Islet of Langerhans (tissue), 1 donor: Measurements from ENCODE around the gene ADISSP.

ENCODE experiments used
- FAIRE-seq: peaks from one replicate; lab custom pipeline; 2011; peaks lifted over from hg19 to GRCh38; lab: Jason Lieb, UNC

The ADISSP gene

DNA sequence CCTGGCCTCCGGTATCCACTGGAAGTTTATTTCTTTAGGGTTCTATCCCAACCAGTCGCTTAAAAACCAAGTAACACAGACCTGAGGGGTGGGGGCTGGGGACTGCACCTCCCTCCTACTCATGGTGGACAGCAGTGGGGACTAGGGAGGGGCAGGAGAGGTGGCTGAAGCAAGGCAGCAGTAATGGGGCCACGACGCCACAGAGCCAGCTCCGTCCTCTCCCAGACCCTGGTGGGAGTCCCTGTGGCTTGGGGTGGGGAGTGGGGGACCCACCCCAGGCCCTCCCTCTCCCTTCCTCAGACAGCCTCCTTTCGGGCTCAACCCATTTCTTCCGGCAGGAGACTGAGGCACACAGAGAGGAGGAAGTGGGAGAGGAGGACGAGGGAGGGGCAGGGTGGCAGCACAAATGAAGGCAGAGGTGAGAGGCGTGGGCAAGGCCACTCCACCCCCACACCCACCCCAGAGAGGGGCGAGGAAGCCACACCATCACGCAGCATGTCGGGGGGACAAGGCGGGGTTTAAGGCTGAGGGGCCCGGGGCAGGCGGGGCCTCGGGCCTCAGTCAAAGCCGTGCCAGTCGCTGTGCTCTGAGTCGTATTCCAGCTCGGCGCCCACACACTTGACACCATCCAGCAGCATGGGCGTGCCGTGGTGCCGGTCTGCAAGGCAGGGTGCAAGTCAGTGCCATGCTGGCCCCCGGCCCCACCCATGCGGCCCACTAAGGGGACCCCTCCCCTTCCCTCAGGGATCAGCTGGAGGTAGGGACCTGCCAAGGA, 13.9 kb downstream of the ADISSP start:
- FAIRE-seq: no peak

DNA sequence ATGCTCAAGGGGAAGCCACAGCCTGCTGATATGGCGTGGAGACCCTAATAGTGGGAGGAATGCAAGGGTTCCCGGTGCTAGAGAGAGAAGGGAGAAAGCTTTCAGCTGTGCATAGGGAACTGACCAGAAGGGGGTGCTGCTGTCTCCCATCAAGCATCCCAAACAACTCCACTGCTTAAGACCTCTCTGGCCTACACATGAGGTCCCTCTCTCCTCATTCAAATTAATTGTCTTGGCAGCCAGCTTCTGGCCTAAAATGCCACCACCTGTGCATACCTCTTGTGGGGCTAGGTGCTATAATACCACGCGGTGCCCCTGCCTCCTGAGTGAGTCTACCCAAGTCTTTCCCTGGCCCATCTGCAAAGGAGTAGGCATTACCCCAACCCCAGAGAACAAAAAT, 14.5 kb downstream of the ADISSP start:
- no peak for FAIRE-seq

DNA sequence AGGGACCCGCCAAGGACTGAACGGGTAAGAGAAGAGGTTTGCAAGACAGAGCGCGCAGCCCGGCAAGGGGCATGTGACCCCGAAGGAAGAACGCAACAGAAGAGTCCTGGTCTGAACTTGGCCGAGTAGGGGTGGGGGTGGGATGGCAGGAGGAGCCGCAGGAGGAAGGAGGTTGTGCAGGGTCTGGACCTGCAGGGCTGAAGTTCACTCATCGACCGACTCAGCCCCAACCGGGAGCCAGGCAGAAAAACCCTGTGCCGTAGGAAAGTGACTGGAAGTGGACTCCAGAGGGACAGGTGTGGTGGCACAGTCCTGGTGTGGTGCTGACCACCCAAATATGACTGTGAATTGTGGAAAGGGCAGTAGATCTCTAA, 15.2 kb downstream of the ADISSP start:
- no peak for FAIRE-seq

DNA sequence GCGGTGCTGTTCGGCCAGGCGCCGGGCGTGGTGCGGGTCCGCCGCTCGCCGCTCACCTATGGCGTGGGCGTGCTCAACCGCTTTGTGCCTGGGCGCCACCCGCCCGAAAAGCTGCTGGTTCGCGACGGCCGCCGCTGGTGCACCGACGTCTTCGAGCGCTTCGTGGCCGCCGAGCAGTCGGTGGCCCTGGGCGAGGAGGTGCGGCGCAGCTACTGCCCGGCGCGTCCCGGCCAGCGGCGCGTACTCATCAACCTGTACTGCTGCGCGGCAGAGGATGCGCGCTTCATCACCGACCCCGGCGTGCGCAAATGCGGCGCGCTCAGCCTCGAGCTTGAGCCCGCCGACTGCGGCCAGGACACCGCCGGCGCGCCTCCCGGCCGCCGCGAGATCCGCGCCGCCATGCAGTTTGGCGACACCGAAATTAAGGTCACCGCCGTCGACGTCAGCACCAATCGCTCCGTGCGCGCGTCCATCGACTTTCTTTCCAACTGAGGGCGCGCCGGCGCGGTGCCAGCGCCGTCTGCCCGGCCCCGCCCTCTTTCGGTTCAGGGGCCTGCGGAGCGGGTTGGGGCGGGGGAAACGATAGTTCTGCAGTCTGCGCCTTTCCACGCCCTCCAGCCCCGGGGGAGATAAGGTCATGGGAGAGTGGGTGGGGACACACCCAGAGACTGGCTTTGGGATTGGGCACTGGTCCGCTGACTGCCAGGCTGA, 15.7 kb downstream of the ADISSP start:
- FAIRE-seq: no peak

DNA sequence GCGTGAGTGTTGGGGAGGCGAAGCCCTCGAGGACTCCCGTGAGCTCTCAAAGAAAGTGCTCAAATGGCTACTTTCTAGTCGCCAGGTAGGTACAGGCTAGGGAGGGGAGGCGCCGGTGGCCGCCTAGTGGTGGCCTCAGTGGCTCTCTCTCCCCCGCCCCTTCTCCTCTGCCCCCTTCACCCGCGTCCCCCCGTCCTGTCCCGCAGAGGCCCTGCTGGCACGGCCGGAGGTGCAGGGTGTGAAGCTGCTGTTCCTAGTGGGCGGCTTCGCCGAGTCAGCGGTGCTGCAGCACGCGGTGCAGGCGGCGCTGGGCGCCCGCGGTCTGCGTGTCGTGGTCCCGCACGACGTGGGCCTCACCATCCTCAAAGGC, 16.3 kb downstream of the ADISSP start:
- FAIRE-seq: no peak

DNA sequence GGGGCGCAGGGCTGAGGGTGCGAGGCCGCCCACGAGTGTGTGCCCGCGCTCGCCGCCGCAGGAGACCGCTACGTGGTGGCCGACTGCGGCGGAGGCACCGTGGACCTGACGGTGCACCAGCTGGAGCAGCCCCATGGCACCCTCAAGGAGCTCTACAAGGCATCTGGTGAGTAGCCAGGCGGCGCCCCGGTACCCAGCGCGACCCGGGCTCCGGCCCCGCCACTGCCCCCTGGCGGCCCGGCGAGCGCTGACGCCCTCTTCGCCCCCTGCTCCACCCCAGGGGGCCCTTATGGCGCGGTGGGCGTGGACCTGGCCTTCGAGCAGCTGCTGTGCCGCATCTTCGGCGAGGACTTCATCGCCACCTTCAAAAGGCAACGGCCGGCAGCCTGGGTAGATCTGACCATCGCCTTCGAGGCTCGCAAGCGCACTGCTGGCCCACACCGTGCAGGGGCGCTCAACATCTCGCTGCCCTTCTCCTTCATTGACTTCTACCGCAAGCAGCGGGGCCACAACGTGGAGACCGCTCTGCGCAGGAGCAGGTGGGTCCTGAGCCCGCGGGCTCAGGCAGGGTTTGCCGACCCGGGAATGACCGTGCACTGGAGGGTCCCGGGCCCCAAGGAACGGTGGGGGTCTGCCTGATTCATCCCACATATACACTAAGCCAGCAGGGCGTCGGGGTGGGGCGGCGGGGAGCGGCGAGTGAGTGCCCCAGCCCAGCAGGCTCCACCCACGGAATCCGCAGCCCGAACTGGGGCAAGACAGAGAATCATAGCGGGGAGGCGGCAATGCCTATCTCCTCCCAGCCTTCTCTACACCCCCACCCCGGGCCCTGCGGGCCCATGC, 17.6 kb downstream of the ADISSP start:
- FAIRE-seq: no peak

DNA sequence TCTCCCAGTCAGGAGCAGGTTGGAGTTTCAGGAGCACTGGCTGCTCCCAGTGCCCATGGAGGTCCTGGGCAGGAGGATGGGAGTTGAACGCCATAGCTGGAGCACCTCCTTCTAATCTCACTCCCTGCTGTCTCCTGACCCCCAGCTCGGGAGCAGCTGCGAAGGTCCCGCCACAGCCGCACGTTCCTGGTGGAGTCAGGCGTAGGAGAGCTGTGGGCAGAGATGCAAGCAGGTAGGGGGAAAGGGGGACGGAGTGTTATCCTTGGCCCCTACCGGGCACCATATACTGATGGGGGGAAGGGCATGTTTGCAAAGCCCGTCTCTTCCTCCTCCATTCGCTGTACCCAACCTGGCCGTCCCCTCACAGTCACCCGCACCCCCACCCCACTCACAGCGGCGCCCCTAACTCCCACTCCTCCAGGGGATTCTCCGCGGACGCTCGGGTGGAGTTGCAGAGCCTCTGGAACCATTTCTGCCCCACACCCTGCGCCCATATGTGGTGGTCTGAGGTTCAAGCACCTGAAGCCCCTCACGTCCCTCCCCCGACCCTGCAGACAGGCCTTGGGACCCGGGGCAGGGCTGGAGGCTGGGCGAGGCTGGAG, 18.4 kb downstream of the ADISSP start:
- no peak for FAIRE-seq

DNA sequence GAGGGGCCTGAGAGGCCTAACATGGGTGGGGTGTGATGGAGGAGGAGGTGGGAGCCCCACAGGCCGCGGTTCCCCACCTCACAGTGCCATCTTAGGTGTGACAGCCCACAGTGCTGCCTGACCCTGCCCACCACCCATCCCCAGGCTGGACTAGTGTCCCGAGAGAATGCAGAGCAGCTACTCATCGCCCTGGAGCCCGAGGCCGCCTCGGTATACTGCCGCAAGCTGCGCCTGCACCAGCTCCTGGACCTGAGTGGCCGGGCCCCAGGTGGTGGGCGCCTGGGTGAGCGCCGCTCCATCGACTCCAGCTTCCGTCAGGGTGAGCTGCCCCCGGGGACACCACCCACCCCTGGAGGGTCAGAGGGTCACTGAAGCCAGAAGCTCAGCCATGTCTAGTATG, 19.5 kb downstream of the ADISSP start:
- FAIRE-seq: no peak

DNA sequence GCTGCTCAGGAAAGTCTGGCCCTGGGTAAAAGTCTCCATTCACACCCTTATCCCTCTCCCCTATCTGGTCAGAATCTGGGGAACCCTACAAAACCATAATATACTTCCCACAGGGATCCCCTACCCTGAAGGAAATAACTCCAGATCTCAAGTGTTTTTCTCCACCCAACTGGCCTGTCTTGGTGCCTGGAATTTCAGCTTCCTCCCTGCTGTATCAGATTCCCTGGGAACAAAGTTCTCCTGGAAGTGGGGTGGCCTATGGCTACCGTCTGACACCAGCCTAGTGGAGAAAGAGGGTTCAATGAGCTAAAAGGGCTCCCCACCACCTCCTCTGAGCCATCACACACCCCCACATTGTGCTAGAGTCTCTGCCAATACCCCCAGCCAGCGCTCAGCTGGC, 20.1 kb downstream of the ADISSP start:
- no peak for FAIRE-seq

DNA sequence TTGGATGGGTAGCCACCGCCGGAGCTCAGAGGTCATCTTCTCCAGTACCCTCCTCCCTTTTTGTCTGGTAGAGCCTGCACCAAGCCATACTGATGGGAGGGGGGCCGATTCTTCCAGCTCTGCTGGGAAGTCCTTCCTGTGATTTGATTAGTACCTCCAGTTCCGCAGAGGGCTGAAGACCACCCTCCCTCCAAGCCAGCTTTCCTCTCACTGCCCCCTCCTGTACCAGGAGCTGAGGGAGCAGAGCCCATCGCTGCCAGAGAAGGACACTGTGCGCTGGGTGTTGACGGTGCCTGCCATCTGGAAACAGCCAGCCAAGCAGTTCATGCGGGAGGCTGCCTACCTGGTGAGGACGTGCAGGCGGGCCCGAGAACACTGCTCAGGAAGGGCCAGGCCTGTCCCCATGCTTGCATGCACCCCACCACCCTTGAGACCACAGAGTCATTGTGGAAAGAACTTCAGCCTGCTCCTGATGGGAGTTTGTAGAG, 21.8 kb downstream of the ADISSP start:
- no peak for FAIRE-seq

DNA sequence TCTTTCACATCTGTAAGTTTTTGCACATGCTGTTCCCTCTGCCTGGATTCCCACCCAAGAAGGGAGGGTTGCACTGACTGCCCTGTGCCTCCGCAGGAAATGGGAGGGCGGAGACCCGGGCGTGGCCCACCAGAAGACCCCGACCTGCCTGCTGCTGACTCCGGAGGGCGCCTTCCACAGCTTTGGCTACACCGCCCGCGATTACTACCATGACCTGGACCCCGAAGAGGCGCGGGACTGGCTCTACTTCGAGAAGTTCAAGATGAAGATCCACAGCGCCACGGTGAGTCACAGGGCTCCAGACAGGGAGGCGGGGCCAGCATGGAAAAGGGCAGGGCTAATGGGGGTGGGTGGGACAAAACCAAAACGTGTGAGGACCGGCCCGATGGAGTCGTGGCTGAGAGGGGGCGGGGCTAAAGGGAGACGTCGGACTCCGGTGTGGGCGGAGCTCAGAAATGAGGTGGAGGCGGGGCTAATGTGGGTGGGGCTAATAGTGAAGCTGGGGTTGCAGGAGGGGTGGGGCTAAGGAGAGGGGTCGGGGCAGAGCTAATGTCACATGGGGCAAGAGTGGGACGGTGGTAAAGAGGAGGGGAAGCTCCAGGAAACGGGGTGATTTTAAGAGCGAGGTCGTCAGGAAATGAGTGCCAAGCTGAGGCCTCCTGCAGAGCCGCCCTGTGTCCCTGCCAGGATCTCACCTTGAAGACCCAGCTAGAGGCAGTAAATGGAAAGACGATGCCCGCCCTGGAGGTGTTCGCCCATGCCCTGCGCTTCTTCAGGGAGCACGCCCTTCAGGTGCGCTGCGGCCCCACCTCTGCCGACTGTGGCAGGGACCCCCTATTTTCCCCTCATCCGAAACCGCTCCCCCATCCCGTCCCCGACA, 22.5 kb downstream of the ADISSP start:
- FAIRE-seq: no peak

DNA sequence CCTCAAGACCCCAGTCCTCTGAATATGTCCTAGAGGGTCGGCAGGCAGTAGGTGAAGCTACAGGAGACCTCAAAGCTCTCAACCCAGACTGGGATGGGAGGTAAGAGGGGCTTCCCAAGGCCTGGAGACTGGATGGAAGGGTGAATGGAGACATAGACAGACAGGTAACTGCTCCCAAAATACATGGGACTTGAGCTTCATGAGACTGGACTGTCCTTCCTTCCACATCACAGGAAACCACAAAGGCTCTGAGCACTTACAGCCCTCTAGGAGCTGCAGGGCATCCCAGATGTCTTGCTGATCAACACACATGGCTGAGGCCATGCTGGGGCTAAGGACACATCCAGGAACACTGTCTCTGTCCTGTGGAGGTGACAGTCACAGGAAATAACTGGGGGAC, 23.5 kb downstream of the ADISSP start:
- no peak for FAIRE-seq

DNA sequence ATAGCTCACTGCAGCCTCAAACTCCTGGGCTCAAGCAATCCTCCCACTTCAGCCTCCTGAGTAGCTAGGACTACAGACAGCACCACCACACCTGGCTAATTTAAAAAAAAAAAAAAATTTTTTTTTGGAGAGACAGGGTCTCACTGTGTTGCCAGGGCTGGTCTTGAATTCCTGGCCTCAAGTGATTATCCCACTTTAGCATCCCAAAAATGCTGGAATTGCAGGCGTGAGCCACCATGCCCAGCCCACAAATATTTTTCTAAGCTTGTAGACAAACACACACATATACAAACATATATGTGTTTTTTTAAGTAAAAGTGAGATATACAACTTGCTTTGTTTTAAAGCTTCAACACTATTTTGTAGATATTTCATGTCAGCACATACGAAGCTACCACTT, 24.3 kb downstream of the ADISSP start:
- FAIRE-seq: no peak

DNA sequence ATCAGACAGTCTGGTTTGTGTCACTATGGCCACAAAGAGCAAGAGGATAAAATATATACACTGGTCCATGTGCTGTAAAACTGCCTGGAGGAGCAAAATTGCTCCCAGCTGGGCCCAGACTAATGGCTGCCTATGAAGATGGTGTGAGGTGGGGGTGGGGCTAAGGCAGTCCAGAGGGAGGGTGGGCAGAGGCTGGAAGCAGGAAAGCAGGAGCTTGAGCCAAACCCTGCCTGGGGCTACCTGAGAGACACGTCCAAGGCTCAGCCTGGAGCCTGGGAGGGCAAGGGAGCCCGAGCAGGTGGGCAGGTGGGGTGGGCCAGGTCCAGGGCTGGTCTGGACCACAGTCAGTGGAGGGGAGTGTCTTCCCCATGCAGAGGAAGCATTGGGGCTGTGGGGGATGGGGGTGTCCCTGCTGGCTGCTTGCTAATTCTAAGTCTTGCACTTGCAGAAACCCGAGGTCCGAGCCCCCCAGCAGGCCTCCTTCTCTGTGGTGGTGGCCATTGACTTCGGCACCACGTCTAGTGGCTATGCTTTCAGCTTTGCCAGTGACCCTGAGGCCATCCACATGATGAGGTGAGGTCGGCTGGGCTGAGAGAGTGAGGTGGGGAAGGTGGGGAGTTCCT, 25.6 kb downstream of the ADISSP start:
- no peak for FAIRE-seq

DNA sequence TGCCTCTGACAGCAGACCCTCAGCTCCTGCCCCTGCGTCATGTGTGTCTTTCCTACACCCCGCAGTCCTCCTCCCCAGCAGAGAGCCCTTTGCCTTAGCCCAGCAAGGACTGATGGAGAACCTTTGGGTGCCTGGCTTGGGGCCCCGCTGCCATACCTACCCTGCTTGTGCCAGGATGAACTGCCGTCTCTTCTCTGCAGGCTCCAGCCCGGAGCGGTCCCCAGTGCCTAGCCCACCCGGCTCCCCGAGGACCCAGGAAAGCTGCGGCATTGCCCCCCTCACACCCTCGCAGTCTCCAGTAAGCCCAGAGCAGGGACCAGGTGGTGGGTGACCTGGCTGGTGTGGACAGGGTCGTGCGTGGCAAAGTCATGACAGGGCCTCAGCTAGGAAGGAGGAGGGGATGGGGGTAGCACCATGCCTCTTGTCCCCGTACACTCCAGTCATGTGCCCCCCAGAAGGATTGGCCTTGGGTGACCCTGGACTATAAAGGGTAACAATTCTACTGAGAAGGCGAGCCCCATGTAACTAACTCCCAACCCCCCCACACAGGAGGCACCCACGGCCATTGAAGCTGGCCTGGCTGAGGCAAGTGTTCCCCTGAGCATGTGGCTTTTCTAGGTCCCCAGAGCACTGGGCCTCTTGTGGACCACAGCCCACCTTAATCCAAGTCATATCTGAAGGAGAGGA, 26.8 kb downstream of the ADISSP start:
- no peak for FAIRE-seq

DNA sequence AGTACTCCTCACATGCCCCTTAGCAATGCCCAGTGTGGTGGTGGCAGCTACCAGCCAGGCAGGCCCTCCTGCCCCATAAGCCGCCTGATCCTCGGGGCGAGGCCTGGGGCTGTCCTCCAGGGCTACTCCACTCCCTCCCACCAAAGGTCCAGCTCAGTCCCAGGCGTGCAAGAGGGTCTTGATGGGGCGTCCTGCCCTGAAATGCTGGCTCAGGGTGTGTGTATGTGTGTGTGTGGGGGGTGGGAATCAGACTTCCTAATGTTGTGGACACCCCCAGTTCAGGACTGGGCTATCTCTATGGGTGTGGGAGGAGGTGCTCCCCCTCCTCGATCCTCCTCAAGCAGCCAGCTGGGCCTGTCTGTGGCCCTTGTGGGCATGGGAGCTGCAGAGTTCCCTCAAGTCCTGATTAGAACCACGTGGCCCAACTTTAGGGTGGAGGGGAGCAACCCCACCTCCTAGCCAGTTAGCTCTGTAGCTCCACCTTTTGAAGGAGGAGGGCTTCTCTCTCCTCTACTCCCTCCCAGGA, 27.6 kb downstream of the ADISSP start:
- no peak for FAIRE-seq

DNA sequence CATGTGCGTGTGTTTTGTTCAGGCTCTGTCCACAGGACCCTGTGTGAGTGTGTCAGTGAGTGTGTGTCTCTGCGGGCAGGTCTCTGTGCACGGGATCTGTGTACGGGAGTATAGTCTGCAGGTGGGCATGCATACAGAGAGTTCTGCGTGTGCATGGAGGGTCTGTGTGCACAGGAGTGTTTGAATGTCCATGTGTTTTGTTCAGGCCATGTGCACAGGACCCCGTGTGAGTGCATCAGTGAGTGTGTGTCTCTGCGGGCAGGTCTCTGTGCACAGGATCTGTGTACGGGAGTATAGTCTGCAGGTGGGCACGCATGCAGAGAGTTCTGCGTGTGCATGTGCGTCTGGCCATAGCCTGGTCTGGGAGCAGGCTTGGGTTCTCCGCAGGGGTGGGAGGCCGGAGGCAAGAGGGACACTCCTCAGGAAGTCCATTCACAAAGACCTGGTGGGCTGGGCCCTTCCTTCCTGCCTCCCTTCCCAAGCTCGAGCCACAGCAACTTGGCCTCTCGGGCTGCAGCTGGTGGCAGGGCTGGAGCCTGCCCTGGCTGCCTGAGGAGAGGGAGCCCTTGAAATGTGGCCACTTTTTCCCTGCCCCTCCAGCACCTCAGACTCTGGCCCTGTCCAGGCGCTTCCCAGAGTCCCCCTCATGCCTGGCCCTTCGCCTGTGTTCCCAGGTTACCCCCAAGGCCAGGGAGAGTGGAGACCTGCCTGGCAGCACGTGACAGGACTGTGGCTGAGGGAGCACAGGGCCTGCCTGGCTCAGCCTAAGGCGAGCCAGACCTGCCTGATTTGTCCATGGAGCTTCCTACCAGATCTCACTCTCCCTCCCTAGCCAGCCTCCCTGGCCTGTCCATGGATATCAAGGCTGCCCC, 28.3 kb downstream of the ADISSP start:
- no peak for FAIRE-seq

DNA sequence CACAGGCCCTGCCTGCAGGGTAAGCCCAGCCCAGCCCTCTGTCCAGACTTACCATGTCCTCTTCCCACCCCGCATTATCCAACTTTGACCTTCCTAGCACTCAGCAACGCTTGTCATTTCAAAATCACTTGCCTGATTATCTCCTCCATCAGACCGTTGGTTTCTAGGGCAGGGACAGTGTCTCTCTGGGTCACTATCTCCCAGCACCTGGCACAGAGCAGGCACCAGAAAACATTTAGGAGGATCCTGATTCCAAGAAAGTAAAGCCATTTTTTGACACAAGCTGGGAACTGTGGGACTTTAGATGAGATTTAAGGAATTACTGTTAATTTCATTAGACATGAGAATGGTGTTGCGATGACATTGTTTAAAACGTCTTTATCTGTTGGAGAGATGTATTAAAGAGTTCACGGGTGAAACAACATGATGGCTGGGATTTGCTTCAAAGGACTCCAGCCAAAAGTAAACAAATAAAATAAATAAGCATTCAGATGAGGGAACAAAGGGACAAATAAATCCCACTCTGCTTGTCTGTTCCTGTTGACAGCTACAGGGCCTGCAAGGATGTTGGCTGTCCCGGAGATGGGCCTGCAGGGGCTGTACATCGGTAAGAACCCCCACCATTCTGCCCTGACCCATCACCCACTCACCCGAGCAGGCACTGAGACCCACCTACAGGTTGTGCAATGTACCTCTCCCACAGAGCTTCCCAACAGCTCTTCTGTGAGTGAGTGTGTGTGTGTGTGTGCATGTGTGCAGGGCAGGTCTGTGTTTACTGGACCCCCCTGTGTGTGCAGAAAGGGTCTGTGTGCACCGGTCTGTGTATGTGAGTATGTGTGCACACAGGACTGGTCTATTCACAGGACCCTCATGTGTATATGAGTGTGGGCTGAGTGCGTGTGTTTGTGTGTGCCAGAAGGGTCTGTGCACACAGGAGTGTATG, 29.2 kb downstream of the ADISSP start:
- no peak for FAIRE-seq
